Measurements from ENCODE around the gene ARRDC2.
A peak's percentile ranks its signal among the peaks of the same experiment; 100 is the strongest.

ARRDC2 gene

GRCh38 chr19:18016209-18016910 is 8.4 kb downstream of the ARRDC2 start:
- no peak for DNase-seq (ENCODE audit: low read depth in 2 of 2)
- no peak for TF ChIP-seq CTCF (IDR thresholded peaks at IDR 0.05; ENCODE audit: low read depth, low read length)
- H3K4me3 ChIP-seq (replicated peaks in 1 of 2; ENCODE audit: low read depth in 2 of 2, low read length in 2 of 2), result no peak overlapping the region

GRCh38 chr19:18017275-18018083 is 9.5 kb downstream of the ARRDC2 start:
- H3K4me3 ChIP-seq (replicated peaks in 1 of 2; ENCODE audit: low read depth in 2 of 2, low read length in 2 of 2), result no peak overlapping the region
- TF ChIP-seq CTCF (IDR thresholded peaks at IDR 0.05; ENCODE audit: low read depth, low read length), result no peak
- DNase-seq (ENCODE audit: low read depth in 2 of 2), result peak in 1 of 2 donors; percentile 47

- TF ChIP-seq CTCF (IDR thresholded peaks at IDR 0.05; ENCODE audit: low read depth, low read length), result peak; percentile 4
- DNase-seq (ENCODE audit: low read depth in 2 of 2), result peak; percentile 66 to 69
These were observed 12.5 kb downstream of the ARRDC2 start for GRCh38 chr19:18020212-18021085.

GRCh38 chr19:18021121-18021755 is 13.3 kb downstream of the ARRDC2 start:
- H3K4me3 ChIP-seq (replicated peaks in 1 of 2; ENCODE audit: low read depth in 2 of 2, low read length in 2 of 2), result no peak overlapping the region
- no peak for TF ChIP-seq CTCF (IDR thresholded peaks at IDR 0.05; ENCODE audit: low read depth, low read length)
- DNase-seq (ENCODE audit: low read depth in 2 of 2), result peak; percentile 91 to 95

More at GRCh38 chr19:18020212-18021085, 12.5 kb downstream of the ARRDC2 start:
- H3K4me3 ChIP-seq (replicated peaks in 1 of 2; ENCODE audit: low read depth in 2 of 2, low read length in 2 of 2), result no peak overlapping the region

- TF ChIP-seq CTCF (IDR thresholded peaks at IDR 0.05; ENCODE audit: low read depth, low read length), result no peak
- peak; percentile 93 to 96 for DNase-seq (ENCODE audit: low read depth in 2 of 2)
- H3K4me3 ChIP-seq (replicated peaks in 1 of 2; ENCODE audit: low read depth in 2 of 2, low read length in 2 of 2), result no peak overlapping the region
These were observed 15.8 kb downstream of the ARRDC2 start for GRCh38 chr19:18023622-18024251.

- no peak for TF ChIP-seq CTCF (IDR thresholded peaks at IDR 0.05; ENCODE audit: low read depth, low read length)
- H3K4me3 ChIP-seq (replicated peaks in 1 of 2; ENCODE audit: low read depth in 2 of 2, low read length in 2 of 2), result no peak overlapping the region
- DNase-seq (ENCODE audit: low read depth in 2 of 2), result no peak
These were observed 19.2 kb downstream of the ARRDC2 start for GRCh38 chr19:18027151-18027550.
